ENCODE measurements around the gene KDSR. TPM values are rescaled to one million over a fixed set of nuclear protein-coding genes. Genes with fewer than 3 reads are reported as not detected.

KDSR gene
- total and polyA plus RNA-seq, 9 of the 15 experiments (the other 6 are each of a cell fraction or from before 2014, with no cell fraction given) = 4.0 to 24.7 (median 12.4) TPM

GRCh38 chr18:63329431-63330145, 37.4 kb downstream of the KDSR start:
- FAIRE-seq (no peak), DNase-seq (ENCODE audit: extremely low read depth in 1 of 4, low spot score in 3 of 4) (no peak), ATAC-seq (no peak)
- TF ChIP-seq TARDBP (IDR thresholded peaks at IDR 0.05) = no peak
- TF ChIP-seq FOSL1 (tag; conservative IDR thresholded peaks at IDR 0.05) = no peak
- no peak for TF ChIP-seq HIVEP1 (CRISPR knock-in tag; IDR thresholded peaks at IDR 0.05)
- Histone ChIP-seq H3K9ac (ENCODE audit: insufficient read depth in 1 of 2, low read depth in 2 of 2, low read length in 2 of 2) (no peak overlapping the region), H4K20me1 (replicated peaks; ENCODE audit: control insufficient read depth, insufficient read depth, low read length) (no peaks in the 10 kb centered on the region), H3K4me1 (replicated peaks in 1 of 2; ENCODE audit: control insufficient read depth in 2 of 2, insufficient read depth in 2 of 2, low read length in 2 of 2) (no peaks in the 10 kb centered on the region; a peak in 1 of 5 replicates), H3K4me3 (no peak overlapping the region), H3K4me2 (ENCODE audit: insufficient read depth, low read length) (no peak overlapping the region), H3K9me3 (replicated peaks; ENCODE audit: control insufficient read depth, insufficient read depth, low read depth, low read length) (no peaks in the 10 kb centered on the region), H3K36me3 (ENCODE audit: control insufficient read depth, insufficient read depth, low read length) (peaks cover 13% of the 10 kb centered on the region; the same call in 2 of the 3 replicates), H3K9me1 (ENCODE audit: control insufficient read depth, insufficient read depth, low read length) (no peaks in the 10 kb centered on the region), H3K27ac (ENCODE audit: extremely low read depth, low read depth, low read length) (no peak overlapping the region), H3K27me3 (ENCODE audit: control insufficient read depth in 2 of 2, insufficient read depth in 2 of 2, low read length in 2 of 2) (no peaks in the 10 kb centered on the region), H2AFZ (ENCODE audit: low read depth, low read length) (no peak overlapping the region), H3K79me2 (ENCODE audit: control insufficient read depth, insufficient read depth, low read length) (no peaks in the 10 kb centered on the region)
- CTCF ChIA-PET (ENCODE audit: low intra/inter-chr PET ratio) = no interaction called here
- 65% methylated on average over 7 of the region's 7 CpGs for WGBS (ENCODE audit: insufficient coverage, low coverage, missing lambda C conversion rate)
- BruUV-seq (replicated peaks) = no TSS peak
- intact Hi-C loops (cut with micrococcal nuclease) = no loop called here
- in situ Hi-C loops (cut with MboI) = no loop called here
- POLR2A ChIA-PET = no interaction called here

- in situ Hi-C loops (cut with MboI) (no loop called here), intact Hi-C loops (cut with micrococcal nuclease) (no loop called here)
- H3K9me1 ChIP-seq (ENCODE audit: control insufficient read depth, insufficient read depth, low read length) = no peaks in the 10 kb centered on the region
- no peak overlapping the region for H2AFZ ChIP-seq (ENCODE audit: low read depth, low read length)
- no peak for ATAC-seq
- no peak for DNase-seq (ENCODE audit: extremely low read depth in 1 of 4, low spot score in 3 of 4)
- no peak overlapping the region for H3K4me2 ChIP-seq (ENCODE audit: insufficient read depth, low read length)
- H3K36me3 ChIP-seq (ENCODE audit: control insufficient read depth, insufficient read depth, low read length) = 0 out of 3 replicates have a peak, but pooled peaks cover 2% of the 10 kb centered on the region
- no peak overlapping the region for H3K4me3 ChIP-seq
- no peaks in the 10 kb centered on the region for H3K9me3 ChIP-seq (replicated peaks; ENCODE audit: control insufficient read depth, insufficient read depth, low read depth, low read length)
- H3K4me1 ChIP-seq (replicated peaks in 1 of 2; ENCODE audit: control insufficient read depth in 2 of 2, insufficient read depth in 2 of 2, low read length in 2 of 2) = peaks cover 0 to 1% of the 10 kb centered on the region in 2 experiments; a peak in 2 of 5 replicates
- H3K27me3 ChIP-seq (ENCODE audit: control insufficient read depth in 2 of 2, insufficient read depth in 2 of 2, low read length in 2 of 2) = no peaks in the 10 kb centered on the region
- BruUV-seq (replicated peaks) = no TSS peak
- no peaks in the 10 kb centered on the region for H4K20me1 ChIP-seq (replicated peaks; ENCODE audit: control insufficient read depth, insufficient read depth, low read length)
- POLR2A ChIA-PET = no interaction called here
- H3K79me2 ChIP-seq (ENCODE audit: control insufficient read depth, insufficient read depth, low read length) = no peaks in the 10 kb centered on the region
- no peak overlapping the region for H3K27ac ChIP-seq (ENCODE audit: extremely low read depth, low read depth, low read length)
- H3K9ac ChIP-seq (ENCODE audit: insufficient read depth in 1 of 2, low read depth in 2 of 2, low read length in 2 of 2) = no peak overlapping the region
- CTCF ChIA-PET (ENCODE audit: low intra/inter-chr PET ratio) = no interaction called here
- no peak for FAIRE-seq
- 42% methylated on average over 4 of the region's 5 CpGs for WGBS (ENCODE audit: insufficient coverage, low coverage, missing lambda C conversion rate)
- TF ChIP-seq MXI1 (IDR thresholded peaks at IDR 0.05; ENCODE audit: low read depth, low read length) (no peak), DIDO1 (tag; IDR thresholded peaks at IDR 0.05; ENCODE audit: low read depth) (no peak), BCOR (IDR thresholded peaks at IDR 0.05) (no peak), NFIC (IDR thresholded peaks at IDR 0.05) (no peak), ARID3A (IDR thresholded peaks at IDR 0.05; ENCODE audit: borderline replicate concordance, low read depth, low read length) (no peak), ZNF511 (CRISPR knock-in tag; IDR thresholded peaks at IDR 0.05) (no peak), ZZZ3 (IDR thresholded peaks at IDR 0.05) (no peak)
Observed at GRCh38 chr18:63326011-63326410, 41.0 kb downstream of the KDSR start.
